ENCODE results near the gene PAQR6.

DNA sequence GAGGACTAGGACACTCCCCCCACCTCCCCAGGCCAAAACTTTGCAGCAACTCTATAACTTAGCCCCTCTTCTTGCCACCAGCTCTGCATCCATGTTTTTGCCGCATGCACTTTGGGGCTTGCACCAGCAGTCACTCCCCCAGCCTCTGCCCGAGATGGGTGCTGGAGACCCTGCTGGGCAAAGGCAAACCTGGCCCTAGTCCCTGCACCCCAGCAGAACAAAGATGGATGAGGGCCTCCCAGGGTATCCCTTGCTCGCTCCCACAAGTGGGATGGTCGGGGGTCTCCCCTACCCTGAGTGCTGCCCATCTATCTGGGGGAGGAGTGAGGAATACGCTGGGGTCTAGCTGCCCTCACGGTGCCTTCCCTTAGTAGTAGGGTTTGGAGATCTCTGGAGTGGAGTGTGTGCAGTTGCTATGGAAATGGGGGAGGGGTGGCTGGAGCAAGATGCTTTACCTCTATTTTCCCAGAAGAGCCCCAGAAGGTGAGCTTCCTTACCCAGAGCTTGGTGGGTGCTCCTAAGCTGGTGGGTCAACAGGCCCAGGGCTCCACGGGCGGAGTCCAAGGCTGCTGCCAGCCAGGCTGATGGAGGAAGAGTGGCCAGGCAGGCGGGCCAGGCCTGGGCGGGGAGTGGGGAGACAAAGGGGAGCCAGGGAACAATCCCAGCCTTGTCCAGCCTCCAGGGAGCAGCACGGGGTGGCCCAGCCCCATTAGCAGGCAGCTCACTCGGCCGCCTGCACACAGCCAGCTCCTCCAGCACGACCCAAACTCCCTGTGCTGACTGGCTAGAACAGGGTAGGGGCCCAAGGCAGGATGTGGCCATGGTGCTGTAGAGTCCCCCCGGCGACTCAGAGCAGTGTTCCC, at the start of gene PAQR6:
- TF ChIP-seq, protein P1, sequence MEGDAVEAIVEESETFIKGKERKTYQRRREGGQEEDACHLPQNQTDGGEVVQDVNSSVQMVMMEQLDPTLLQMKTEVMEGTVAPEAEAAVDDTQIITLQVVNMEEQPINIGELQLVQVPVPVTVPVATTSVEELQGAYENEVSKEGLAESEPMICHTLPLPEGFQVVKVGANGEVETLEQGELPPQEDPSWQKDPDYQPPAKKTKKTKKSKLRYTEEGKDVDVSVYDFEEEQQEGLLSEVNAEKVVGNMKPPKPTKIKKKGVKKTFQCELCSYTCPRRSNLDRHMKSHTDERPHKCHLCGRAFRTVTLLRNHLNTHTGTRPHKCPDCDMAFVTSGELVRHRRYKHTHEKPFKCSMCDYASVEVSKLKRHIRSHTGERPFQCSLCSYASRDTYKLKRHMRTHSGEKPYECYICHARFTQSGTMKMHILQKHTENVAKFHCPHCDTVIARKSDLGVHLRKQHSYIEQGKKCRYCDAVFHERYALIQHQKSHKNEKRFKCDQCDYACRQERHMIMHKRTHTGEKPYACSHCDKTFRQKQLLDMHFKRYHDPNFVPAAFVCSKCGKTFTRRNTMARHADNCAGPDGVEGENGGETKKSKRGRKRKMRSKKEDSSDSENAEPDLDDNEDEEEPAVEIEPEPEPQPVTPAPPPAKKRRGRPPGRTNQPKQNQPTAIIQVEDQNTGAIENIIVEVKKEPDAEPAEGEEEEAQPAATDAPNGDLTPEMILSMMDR (IDR thresholded peaks at IDR 0.05), result no peak
- TF ChIP-seq ZFX (IDR thresholded peaks at IDR 0.05; ENCODE audit: borderline replicate concordance), result no peak

Data from 22Rv1 (cell line).